Measurements from ENCODE around the gene ITGB1. TPM values are rescaled to one million over a fixed set of nuclear protein-coding genes. Genes with fewer than 3 reads are reported as not detected.

Gene ITGB1
- total and polyA plus RNA-seq, 2 experiments from 2014 or later = 317 to 439 TPM

DNA sequence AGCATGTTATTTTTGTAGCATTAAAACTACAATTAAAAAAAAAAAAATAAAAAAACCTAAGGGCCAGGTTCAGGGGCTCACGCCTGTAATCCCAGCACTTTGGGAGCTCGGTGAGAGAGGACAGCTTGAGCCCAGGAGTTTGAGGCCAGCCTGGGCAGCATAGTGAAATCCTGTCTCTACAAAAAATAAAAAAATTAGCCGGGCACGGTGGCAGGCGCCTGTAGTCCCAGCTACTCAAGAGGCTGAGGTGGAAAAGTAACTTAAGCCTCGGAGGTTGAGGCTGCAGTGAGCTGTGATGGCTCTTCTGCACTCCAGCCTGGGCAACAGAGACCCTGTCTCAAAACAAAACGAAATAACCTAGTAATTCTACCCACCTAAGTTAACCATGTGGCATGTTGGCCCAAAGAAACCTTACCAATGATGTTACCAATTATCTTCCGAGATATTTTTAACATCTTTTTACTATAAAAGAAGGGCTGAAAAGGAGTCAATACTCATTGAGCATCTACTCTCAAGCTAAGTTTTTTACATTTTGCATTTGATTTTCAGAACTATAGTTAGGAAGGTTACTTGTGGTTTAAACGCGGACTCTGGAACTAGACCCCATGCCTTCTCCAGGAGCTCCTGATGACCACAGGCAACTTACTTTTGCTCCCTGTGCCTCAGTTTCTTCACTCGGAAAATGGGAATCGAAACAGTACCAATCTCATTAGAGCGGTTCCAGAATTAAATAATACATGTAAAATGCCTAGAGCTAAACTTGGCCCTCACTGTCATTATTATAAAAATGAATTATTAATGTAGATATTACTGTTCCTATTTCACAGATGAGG is 1.4 kb downstream of the ITGB1 start:
- H3K4me2 ChIP-seq = peak overlapping the region; percentile 92
- H3K4me3 ChIP-seq = peak overlapping the region; percentile 76
- no peaks in the 10 kb centered on the region for H3K9me2 ChIP-seq (ENCODE audit: insufficient read depth)
- H3K27me3 ChIP-seq (ENCODE audit: insufficient read depth) = no peaks in the 10 kb centered on the region
- Mint-ChIP-seq H3K4me1 (peaks cover 76% of the 10 kb centered on the region), H3K4me3 (peak overlapping the region; percentile 81), H3K27me3 (ENCODE audit: insufficient read depth, low read depth, poor library complexity) (peaks cover 9% of the 10 kb centered on the region), H3K9me3 (no peaks in the 10 kb centered on the region; the same call in 2 of the 3 replicates), H3K36me3 (ENCODE audit: low read depth) (no peaks in the 10 kb centered on the region), H3K27ac (peak overlapping the region; percentile 60; the same call in 1 of the 2 replicates)
- H3K79me2 ChIP-seq (replicated peaks; ENCODE audit: insufficient read depth) = peaks cover 78% of the 10 kb centered on the region
- no peak overlapping the region for H3K27ac ChIP-seq (ENCODE audit: low read depth)
- no peak for DNase-seq (ENCODE audit: low spot score)
- H4K20me1 ChIP-seq (replicated peaks; ENCODE audit: insufficient read depth) = peaks cover 27% of the 10 kb centered on the region
- H2AFZ ChIP-seq = no peak overlapping the region
- peaks cover 69% of the 10 kb centered on the region for H3K4me1 ChIP-seq (ENCODE audit: insufficient read depth)
- no peaks in the 10 kb centered on the region for H3K36me3 ChIP-seq (ENCODE audit: insufficient read depth)
- no peak for TF ChIP-seq CREB1 (CRISPR knock-in tag; IDR thresholded peaks at IDR 0.05; ENCODE audit: low read depth)
- TF ChIP-seq EZH2phosphoT487 (IDR thresholded peaks at IDR 0.05; ENCODE audit: unreplicated experiment) = no peak
- no peak for TF ChIP-seq CTCF (conservative IDR thresholded peaks at IDR 0.05; ENCODE audit: low read depth in 2 of 2)
- TF ChIP-seq, protein P1, sequence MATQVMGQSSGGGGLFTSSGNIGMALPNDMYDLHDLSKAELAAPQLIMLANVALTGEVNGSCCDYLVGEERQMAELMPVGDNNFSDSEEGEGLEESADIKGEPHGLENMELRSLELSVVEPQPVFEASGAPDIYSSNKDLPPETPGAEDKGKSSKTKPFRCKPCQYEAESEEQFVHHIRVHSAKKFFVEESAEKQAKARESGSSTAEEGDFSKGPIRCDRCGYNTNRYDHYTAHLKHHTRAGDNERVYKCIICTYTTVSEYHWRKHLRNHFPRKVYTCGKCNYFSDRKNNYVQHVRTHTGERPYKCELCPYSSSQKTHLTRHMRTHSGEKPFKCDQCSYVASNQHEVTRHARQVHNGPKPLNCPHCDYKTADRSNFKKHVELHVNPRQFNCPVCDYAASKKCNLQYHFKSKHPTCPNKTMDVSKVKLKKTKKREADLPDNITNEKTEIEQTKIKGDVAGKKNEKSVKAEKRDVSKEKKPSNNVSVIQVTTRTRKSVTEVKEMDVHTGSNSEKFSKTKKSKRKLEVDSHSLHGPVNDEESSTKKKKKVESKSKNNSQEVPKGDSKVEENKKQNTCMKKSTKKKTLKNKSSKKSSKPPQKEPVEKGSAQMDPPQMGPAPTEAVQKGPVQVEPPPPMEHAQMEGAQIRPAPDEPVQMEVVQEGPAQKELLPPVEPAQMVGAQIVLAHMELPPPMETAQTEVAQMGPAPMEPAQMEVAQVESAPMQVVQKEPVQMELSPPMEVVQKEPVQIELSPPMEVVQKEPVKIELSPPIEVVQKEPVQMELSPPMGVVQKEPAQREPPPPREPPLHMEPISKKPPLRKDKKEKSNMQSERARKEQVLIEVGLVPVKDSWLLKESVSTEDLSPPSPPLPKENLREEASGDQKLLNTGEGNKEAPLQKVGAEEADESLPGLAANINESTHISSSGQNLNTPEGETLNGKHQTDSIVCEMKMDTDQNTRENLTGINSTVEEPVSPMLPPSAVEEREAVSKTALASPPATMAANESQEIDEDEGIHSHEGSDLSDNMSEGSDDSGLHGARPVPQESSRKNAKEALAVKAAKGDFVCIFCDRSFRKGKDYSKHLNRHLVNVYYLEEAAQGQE (IDR thresholded peaks at IDR 0.05; ENCODE audit: unreplicated experiment) = no peak
- no peak for TF ChIP-seq POLR2AphosphoS5 (IDR thresholded peaks at IDR 0.05; ENCODE audit: low read depth)
- no peak for TF ChIP-seq EZH2 (IDR thresholded peaks at IDR 0.05; ENCODE audit: low read depth, unreplicated experiment)
- TF ChIP-seq ZNF462 (CRISPR knock-in tag; IDR thresholded peaks at IDR 0.05) = no peak
- no peak for TF ChIP-seq ETS1 (IDR thresholded peaks at IDR 0.05)
- ATAC-seq = no peak
- H3F3A ChIP-seq (replicated peaks; ENCODE audit: low read depth) = no peaks in the 10 kb centered on the region
